K562 (cell line): ENCODE measurements around the gene DIAPH3. TPM values are rescaled to one million over a fixed set of nuclear protein-coding genes. Genes with fewer than 3 reads are reported as not detected.

Experiments
- ATAC-seq: fragments of 200-7000 bp; cut with Tn5 transposase; 3 replicates; pipeline ENCODE4 v1.9.1; 2020; ENCODE audit warnings: moderate library complexity
- BruUV-seq: library from RNA; stranded (reverse); fragments of 400-500 nt; replicated peaks from 2 replicates; lab custom pipeline; 2021; lab: Mats Ljungman, UMichigan
- CTCF ChIA-PET: fragments of 300-600 bp; formaldehyde crosslinking; extraction: SDS; loops from one replicate; lab custom pipeline; 2021; ENCODE audit warnings: low intra/inter-chr PET ratio; lab: Yijun Ruan, JAX
- POLR2A ChIA-PET: fragments of 300-600, 350-650 bp; sonication (Branson Sonifier 250); formaldehyde crosslinking; extraction: SDS; loops from one replicate; lab custom pipeline; 2021; ENCODE audit warnings: antibody characterized with exemption, inconsistent platforms; lab: Yijun Ruan, JAX
- DNase-seq, 4 experiments: peaks; one replicate each; pipeline versions ENCODE4 v3.0.0 to v3.0.0-alpha.2; 2011 to 2018; ENCODE audit warnings: low spot score in 3 of 4, mixed read lengths in 3 of 4; ENCODE audit errors: extremely low read depth in 1 of 4
- FAIRE-seq: peaks from 2 replicates; lab custom pipeline; 2011; peaks lifted over from hg19 to GRCh38; lab: Jason Lieb, UNC
- H2AFZ ChIP-seq: 2 replicates; pipeline ENCODE4 v1.6.0; 2011; ENCODE audit warnings: low read depth, low read length, control low read depth, inconsistent platforms
- H3K27ac ChIP-seq: fragments of 200-600 bp; 3 replicates; pipeline ENCODE4 v1.8.0; 2011; ENCODE audit warnings: low read depth, mild to moderate bottlenecking, control low read depth, inconsistent platforms, low read length, moderate library complexity, mixed read lengths; ENCODE audit errors: extremely low read depth
- H3K27me3 ChIP-seq, 2 experiments: fragments of 300-600 bp in 1 of 2; 2 replicates in 1 of 2; 3 replicates in 1 of 2; pipeline versions ENCODE4 v1.6.0 to v1.8.0; 2011; ENCODE audit warnings: inconsistent platforms in 2 of 2, low read length in 2 of 2, mild to moderate bottlenecking in 1 of 2, mixed read lengths in 1 of 2, moderate library complexity in 1 of 2; ENCODE audit not compliant: control insufficient read depth in 2 of 2, insufficient read depth in 2 of 2
- H3K36me3 ChIP-seq: fragments of 300-600 bp; 3 replicates; pipeline ENCODE4 v1.8.0; 2011; ENCODE audit warnings: mild to moderate bottlenecking, low read length, inconsistent platforms; ENCODE audit not compliant: control insufficient read depth, insufficient read depth
- H3K4me1 ChIP-seq, 2 experiments: fragments of 200-600 bp in 1 of 2; replicated peaks in 1 of 2; 2 replicates in 1 of 2; 3 replicates in 1 of 2; pipeline versions ENCODE4 v1.5.1 to v1.8.0; 2011; ENCODE audit warnings: inconsistent platforms in 2 of 2, low read length in 2 of 2, mild to moderate bottlenecking in 1 of 2, mixed read lengths in 1 of 2, moderate library complexity in 1 of 2; ENCODE audit not compliant: control insufficient read depth in 2 of 2, insufficient read depth in 2 of 2
- H3K4me2 ChIP-seq: 2 replicates; pipeline ENCODE4 v1.6.1; 2011; ENCODE audit warnings: low read length, control low read depth, inconsistent platforms, mixed read lengths; ENCODE audit not compliant: insufficient read depth
- H3K4me3 ChIP-seq: fragments of 200-600 bp; sonication (generic), shearing (Covaris generic); 2 replicates; pipeline ENCODE4 v1.5.1; 2016; ENCODE audit warnings: control low read depth, inconsistent platforms
- H3K79me2 ChIP-seq: fragments of 200-600 bp; 3 replicates; pipeline ENCODE4 v1.8.0; 2011; ENCODE audit warnings: low read length, inconsistent platforms; ENCODE audit not compliant: control insufficient read depth, insufficient read depth
- H3K9ac ChIP-seq, 2 experiments: 2 replicates each; pipeline versions ENCODE4 v1.6.0 to v1.6.1; 2011; ENCODE audit warnings: low read depth in 2 of 2, low read length in 2 of 2, control low read depth in 1 of 2, inconsistent platforms in 1 of 2, mild to moderate bottlenecking in 1 of 2, mixed read lengths in 1 of 2; ENCODE audit not compliant: insufficient read depth in 1 of 2
- H3K9me1 ChIP-seq: one replicate; pipeline ENCODE4 v1.6.0; 2011; ENCODE audit warnings: inconsistent platforms, mild to moderate bottlenecking, low read length, moderate library complexity; ENCODE audit not compliant: control insufficient read depth, insufficient read depth
- H3K9me3 ChIP-seq: replicated peaks from 2 replicates; pipeline ENCODE4 v1.5.1; 2011; ENCODE audit warnings: low read depth, low read length, inconsistent platforms; ENCODE audit not compliant: control insufficient read depth, insufficient read depth
- H4K20me1 ChIP-seq: replicated peaks from 2 replicates; pipeline ENCODE4 v1.6.1; 2011; ENCODE audit warnings: low read length, inconsistent platforms, mixed read lengths; ENCODE audit not compliant: control insufficient read depth, insufficient read depth
- CBX5 ChIP-seq: IDR thresholded peaks from 2 replicates; pipeline ENCODE4 v1.6.1; 2014; ENCODE audit warnings: low read depth, borderline replicate concordance
- CHCHD3 ChIP-seq: fragments of 250-450 bp; sonication (Bioruptor Pico); IDR thresholded peaks from 2 replicates; pipeline ENCODE4 v2.1.2; 2022; ENCODE audit warnings: mild to moderate bottlenecking
- E4F1 ChIP-seq: fragments of 250-450 bp; sonication (Bioruptor Pico); IDR thresholded peaks from 2 replicates; pipeline ENCODE4 v1.5.0; 2021; ENCODE audit warnings: mild to moderate bottlenecking, borderline replicate concordance
- FOS ChIP-seq: IDR thresholded peaks from 3 replicates; pipeline ENCODE4 v1.6.1; 2011; ENCODE audit not compliant: insufficient read length; ENCODE audit errors: extremely low read depth
- RNF219 ChIP-seq: fragments of 250-450 bp; sonication (Bioruptor Pico); IDR thresholded peaks from 2 replicates; pipeline ENCODE4 v1.5.0; 2022; ENCODE audit warnings: mild to moderate bottlenecking
- SNAPC5 ChIP-seq: fragments of 250-450 bp; sonication (Bioruptor Pico); IDR thresholded peaks from 2 replicates; pipeline ENCODE4 v1.8.0; 2021; ENCODE audit warnings: moderate library complexity, mild to moderate bottlenecking, inconsistent platforms
- SRSF1 ChIP-seq: fragments of 200-400 bp; formaldehyde crosslinking; IDR thresholded peaks from 2 replicates; pipeline ENCODE4 v1.6.1; 2017; ENCODE audit warnings: mild to moderate bottlenecking, low read depth, low read length, moderate library complexity
- TSC22D4 ChIP-seq: fragments of 450-650 bp; IDR thresholded peaks from 2 replicates; pipeline ENCODE4 v1.6.1; 2016; ENCODE audit warnings: missing genetic modification characterization, missing biosample characterization, control low read depth
- USF2 ChIP-seq: sonication (generic); formaldehyde crosslinking; IDR thresholded peaks from 2 replicates; pipeline ENCODE4 v1.5.0; 2020; ENCODE audit warnings: missing genetic modification reagents
- ZFP1 ChIP-seq: fragments of 450-650 bp; formaldehyde crosslinking; IDR thresholded peaks from 2 replicates; pipeline ENCODE4 v1.4.0; 2020; ENCODE audit warnings: mild to moderate bottlenecking, mixed read lengths
- ZNF146 ChIP-seq: IDR thresholded peaks from one replicate; pipeline ENCODE4 v1.6.1; 2018; ENCODE audit warnings: missing compliant biosample characterization; ENCODE audit not compliant: unreplicated experiment
- ZNF232 ChIP-seq: sonication (generic); formaldehyde crosslinking; IDR thresholded peaks from 2 replicates; pipeline ENCODE4 v1.8.0; 2022; ENCODE audit warnings: mild to moderate bottlenecking, missing genetic modification reagents
- WGBS: fragments of 100-300 bp; shearing (Covaris generic); methylation state at CpG from one replicate; pipeline ENCODE4 v1.1.6; 2016; ENCODE audit warnings: low coverage, mixed read lengths; ENCODE audit not compliant: insufficient coverage; ENCODE audit errors: missing lambda C conversion rate; 5-methylcytosine and 5-hydroxymethylcytosine counted together
- in situ Hi-C: fragments of 300-500 bp; cut with MboI; formaldehyde crosslinking; loops from 4 replicates; pipeline ENCODE4 v1.15.0; 2018; ENCODE audit warnings: inconsistent platforms, mixed read lengths
- intact Hi-C: fragments of 100-400 bp; cut with micrococcal nuclease; formaldehyde crosslinking; loops from 2 replicates; pipeline ENCODE4 v1.14.2; 2022
- polyA plus RNA-seq, 8 experiments: library from polyadenylated mRNA; depleted of rRNA in 4 of 8; stranded (reverse) in 5 of 8; unstranded in 3 of 8; fragments of >200 nt; fragmentation: Nextera tagmentation in 2 of 8; fragmentation: Illumina TruSeq in 1 of 8; extraction: Ambion mirVana in 2 of 8; extraction: Trizol in 1 of 8; gene quantifications; 2 replicates each; pipeline versions ENCODE4 v1.2.1 to v1.2.3, GENCODE V29; 2011 to 2014; ENCODE audit warnings: inconsistent platforms in 1 of 8, missing spikeins in 1 of 8
- total RNA-seq, 7 experiments: library from RNA; depleted of rRNA in 6 of 7; stranded (reverse); fragments of >200 nt in 6 of 7; fragmentation: Illumina TruSeq in 2 of 7; extraction: Trizol in 2 of 7; gene quantifications; 2 replicates each; pipeline versions ENCODE4 v1.2.1 to v1.2.3, GENCODE V29; 2011 to 2021; ENCODE audit warnings: low replicate concordance in 1 of 7
- TF ChIP-seq, protein P1 (sequence below): sonication (generic); formaldehyde crosslinking; IDR thresholded peaks from 2 replicates; pipeline ENCODE4 v1.8.1; 2023; ENCODE audit warnings: mild to moderate bottlenecking, missing genetic modification reagents

Gene DIAPH3
- total and polyA plus RNA-seq, 9 of the 15 experiments (the other 6 are each of a cell fraction or from before 2014, with no cell fraction given), result 9.0 to 18.7 (median 14.7) TPM

GRCh38 chr13:59996461-59996980 lies 167.2 kb downstream of the DIAPH3 start (continued):
- TF ChIP-seq SRSF1, result no peak
- TF ChIP-seq RNF219 (CRISPR knock-in tag), result no peak
- no peak for TF ChIP-seq FOS
- TF ChIP-seq SNAPC5 (CRISPR knock-in tag), result no peak

DNA sequence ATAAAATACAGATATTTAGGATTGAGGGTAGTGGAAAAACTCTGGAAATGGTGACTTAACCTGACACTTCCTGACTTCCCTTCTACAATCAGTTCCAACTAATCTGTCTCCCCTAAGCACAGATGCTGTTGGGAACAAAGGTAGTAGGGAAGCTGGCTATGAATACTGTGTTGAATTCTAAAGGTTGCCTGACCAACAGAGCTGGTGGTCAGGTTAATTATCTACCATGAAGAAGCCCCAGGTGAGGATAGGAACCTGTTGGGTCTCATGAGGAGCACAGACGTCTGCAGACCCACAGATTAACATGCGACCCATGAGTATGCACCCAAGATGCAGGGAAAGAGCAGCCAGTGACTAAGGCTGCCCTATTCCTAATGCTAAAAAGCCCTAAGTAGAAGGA lies 172.3 kb downstream of the DIAPH3 start:
- H2AFZ ChIP-seq, result no peak overlapping the region
- no peak for FAIRE-seq
- intact Hi-C loops (no loop called here), in situ Hi-C loops (no loop called here)
- no peak overlapping the region for H3K4me2 ChIP-seq
- ATAC-seq, result no peak
- POLR2A ChIA-PET, result interaction anchor here (1.2 kb wide), 1 partner anchor 11 kb away, joined by 3 read pairs; no protein-coding TSS in a partner anchor
- 88% methylated on average over 2 of the region's 2 CpGs for WGBS
- H3K27me3 ChIP-seq, result no peaks in the 10 kb centered on the region
- no peak overlapping the region for H3K4me3 ChIP-seq
- BruUV-seq, result no TSS peak
- no peaks in the 10 kb centered on the region for H4K20me1 ChIP-seq
- no peaks in the 10 kb centered on the region for H3K79me2 ChIP-seq
- CTCF ChIA-PET, result no interaction called here
- H3K9ac ChIP-seq, result no peak overlapping the region
- no peaks in the 10 kb centered on the region for H3K4me1 ChIP-seq
- peaks cover 7% of the 10 kb centered on the region; the same call in 1 of the 3 replicates for H3K36me3 ChIP-seq
- no peaks in the 10 kb centered on the region for H3K9me3 ChIP-seq
- no peaks in the 10 kb centered on the region for H3K9me1 ChIP-seq
- no peak for DNase-seq
- H3K27ac ChIP-seq, result no peak overlapping the region
- TF ChIP-seq CHCHD3 (CRISPR knock-in tag) (no peak), ZFP1 (CRISPR knock-in tag) (no peak), ZNF146 (CRISPR knock-in tag) (no peak), CBX5 (no peak), ZNF232 (no peak), E4F1 (CRISPR knock-in tag) (no peak), USF2 (CRISPR knock-in tag) (no peak), TSC22D4 (no peak)
- TF ChIP-seq, protein P1, sequence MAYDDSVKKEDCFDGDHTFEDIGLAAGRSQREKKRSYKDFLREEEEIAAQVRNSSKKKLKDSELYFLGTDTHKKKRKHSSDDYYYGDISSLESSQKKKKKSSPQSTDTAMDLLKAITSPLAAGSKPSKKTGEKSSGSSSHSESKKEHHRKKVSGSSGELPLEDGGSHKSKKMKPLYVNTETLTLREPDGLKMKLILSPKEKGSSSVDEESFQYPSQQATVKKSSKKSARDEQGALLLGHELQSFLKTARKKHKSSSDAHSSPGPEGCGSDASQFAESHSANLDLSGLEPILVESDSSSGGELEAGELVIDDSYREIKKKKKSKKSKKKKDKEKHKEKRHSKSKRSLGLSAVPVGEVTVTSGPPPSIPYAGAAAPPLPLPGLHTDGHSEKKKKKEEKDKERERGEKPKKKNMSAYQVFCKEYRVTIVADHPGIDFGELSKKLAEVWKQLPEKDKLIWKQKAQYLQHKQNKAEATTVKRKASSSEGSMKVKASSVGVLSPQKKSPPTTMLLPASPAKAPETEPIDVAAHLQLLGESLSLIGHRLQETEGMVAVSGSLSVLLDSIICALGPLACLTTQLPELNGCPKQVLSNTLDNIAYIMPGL (CRISPR knock-in tag), result no peak
